Left ventricle myocardium inferior (tissue), 1 donor: ENCODE measurements around the gene ATP2A1. TPM values are rescaled to one million over a fixed set of nuclear protein-coding genes. Genes with fewer than 3 reads are reported as not detected.

Source experiments
- DNase-seq: peaks from one replicate; pipeline ENCODE4 v3.0.0-alpha.2; 2020
- H3K27ac ChIP-seq: fragments of 200-600 bp; replicated peaks from 2 replicates; pipeline ENCODE4 v1.8.0; 2021
- H3K27me3 ChIP-seq: fragments of 200-600 bp; 2 replicates; pipeline ENCODE4 v1.8.0; 2021; ENCODE audit warnings: low read depth
- H3K36me3 ChIP-seq: fragments of 200-600 bp; 2 replicates; pipeline ENCODE4 v1.8.0; 2021
- H3K4me1 ChIP-seq: fragments of 200-600 bp; 2 replicates; pipeline ENCODE4 v1.8.0; 2021
- H3K4me3 ChIP-seq: fragments of 200-600 bp; 2 replicates; pipeline ENCODE4 v1.8.0; 2021; ENCODE audit warnings: mild to moderate bottlenecking, moderate library complexity
- H3K9me3 ChIP-seq: fragments of 200-600 bp; replicated peaks from 2 replicates; pipeline ENCODE4 v1.8.0; 2021
- CTCF ChIP-seq: fragments of 200-600 bp; IDR thresholded peaks from 2 replicates; pipeline ENCODE4 v1.8.0; 2021; ENCODE audit warnings: antibody characterized with exemption, mild to moderate bottlenecking, borderline replicate concordance
- intact Hi-C: fragments of 100-400 bp; cut with micrococcal nuclease; formaldehyde crosslinking; loops from one replicate; pipeline ENCODE4 v1.11.0; 2022
- total RNA-seq: library from RNA; stranded (reverse); fragmentation: NEBNext Ultra II Directional; extraction: Animal tissue kit (Norgen Biotek cat#: 25700); gene quantifications from one replicate; pipeline ENCODE4 v1.2.1, GENCODE V29; 2021
- donor health status: DM: no; HTN: yes; CAD: no; lungs with severe emphysema.

Gene ATP2A1
- total RNA-seq, 1 donor from 2014 or later, result 0.38 TPM

- no peaks in the 10 kb centered on the region for H3K27me3 ChIP-seq
- TF ChIP-seq CTCF, result no peak
Measured at GRCh38 chr16:28918698-28919097, 40.4 kb downstream of the ATP2A1 start.

GRCh38 chr16:28923231-28923587 lies 44.9 kb downstream of the ATP2A1 start:
- no peak overlapping the region for H3K27ac ChIP-seq
- peaks cover 37% of the 10 kb centered on the region for H3K36me3 ChIP-seq
- H3K4me1 ChIP-seq, result peaks cover 17% of the 10 kb centered on the region
- intact Hi-C loops, result no loop called here
- TF ChIP-seq CTCF, result no peak
- H3K4me3 ChIP-seq, result no peak overlapping the region
- DNase-seq, result no peak
- no peaks in the 10 kb centered on the region for H3K9me3 ChIP-seq
- H3K27me3 ChIP-seq, result no peaks in the 10 kb centered on the region

More at GRCh38 chr16:28918698-28919097, 40.4 kb downstream of the ATP2A1 start:
- no peaks in the 10 kb centered on the region for H3K9me3 ChIP-seq
- peaks cover 80% of the 10 kb centered on the region for H3K36me3 ChIP-seq
- no peak overlapping the region for H3K4me3 ChIP-seq
- intact Hi-C loops, result no loop called here
- no peak overlapping the region for H3K27ac ChIP-seq
- DNase-seq, result no peak
- no peaks in the 10 kb centered on the region for H3K4me1 ChIP-seq

- intact Hi-C loops, result no loop called here
- peak overlapping the region; percentile 99 for H3K27ac ChIP-seq
- H3K27me3 ChIP-seq, result no peaks in the 10 kb centered on the region
- H3K4me1 ChIP-seq, result peaks cover 17% of the 10 kb centered on the region
- DNase-seq, result no peak
- no peaks in the 10 kb centered on the region for H3K9me3 ChIP-seq
- H3K4me3 ChIP-seq, result peak overlapping the region; percentile 88
- no peak for TF ChIP-seq CTCF
- H3K36me3 ChIP-seq, result peaks cover 31% of the 10 kb centered on the region
Measured at GRCh38 chr16:28923652-28924398, 45.5 kb downstream of the ATP2A1 start.

- Histone ChIP-seq H3K9me3 (no peaks in the 10 kb centered on the region), H3K4me1 (peaks cover 17% of the 10 kb centered on the region), H3K4me3 (peak overlapping the region; percentile 88), H3K27me3 (no peaks in the 10 kb centered on the region), H3K36me3 (peaks cover 25% of the 10 kb centered on the region), H3K27ac (peak overlapping the region; percentile 99)
- TF ChIP-seq CTCF, result no peak
- no peak for DNase-seq
- intact Hi-C loops, result no loop called here
Measured at GRCh38 chr16:28924399-28924761, 46.1 kb downstream of the ATP2A1 start.

GRCh38 chr16:28924762-28925385 lies 46.6 kb downstream of the ATP2A1 start, which contains the start of gene RABEP2:
Gene RABEP2 (minus strand): TSS chr16:28925238. CDS start chr16:28925163, 75 bp downstream.
- H3K27me3 ChIP-seq, result no peaks in the 10 kb centered on the region
- peak within 1 kb of the TSS; percentile 99 for H3K27ac ChIP-seq
- peaks cover 17% of the 10 kb centered on the region for H3K4me1 ChIP-seq
- peak; percentile 93 for DNase-seq
- peak within 1 kb of the TSS; percentile 88 for H3K4me3 ChIP-seq
- peaks cover 20% of the 10 kb centered on the region for H3K36me3 ChIP-seq
- no peak for TF ChIP-seq CTCF
- H3K9me3 ChIP-seq, result no peaks in the 10 kb centered on the region
- intact Hi-C loops, result no loop called here
